ENCODE data around the gene PROZ.

PROZ gene

GRCh38 chr13:113178070-113178895, 19.8 kb downstream of the PROZ start:
- no peaks in the 10 kb centered on the region for H3K4me1 ChIP-seq (ENCODE audit: control insufficient read depth, insufficient read depth, low read length)
- CTCF ChIA-PET: interaction anchor here (0.6 to 0.9 kb wide), 2 partner anchors 19 to 42 kb away, joined by 4 to 5 read pairs; no protein-coding TSS in a partner anchor
- no peak overlapping the region for H3K27ac ChIP-seq (ENCODE audit: extremely low read depth, low read depth, low read length)
- no peaks in the 10 kb centered on the region for H3K9me3 ChIP-seq (ENCODE audit: control insufficient read depth, insufficient read depth, low read depth, low read length)
- POLR2A ChIA-PET: no interaction called here
- TF ChIP-seq ZNF580 (tag by site-specific recombination; IDR thresholded peaks at IDR 0.05): no peak
- no peak for TF ChIP-seq ZNF48 (tag by site-specific recombination; IDR thresholded peaks at IDR 0.05)
- TF ChIP-seq ZNF266 (tag by site-specific recombination; IDR thresholded peaks at IDR 0.05; ENCODE audit: low read depth): no peak
- no peak for TF ChIP-seq KLF9 (tag by site-specific recombination; IDR thresholded peaks at IDR 0.05; ENCODE audit: low read depth)
- no peak for TF ChIP-seq ZNF18 (tag by site-specific recombination; IDR thresholded peaks at IDR 0.05)
- no peak for TF ChIP-seq ZNF174 (tag by site-specific recombination; IDR thresholded peaks at IDR 0.05)
- no peak for TF ChIP-seq SP2 (tag by site-specific recombination; IDR thresholded peaks at IDR 0.05)
- no peak for TF ChIP-seq ZFHX2 (tag by site-specific recombination; conservative IDR thresholded peaks at IDR 0.05)
- no peak for TF ChIP-seq ZNF610 (tag by site-specific recombination; IDR thresholded peaks at IDR 0.05; ENCODE audit: borderline replicate concordance)
- no peak for TF ChIP-seq ZNF747 (tag by site-specific recombination; IDR thresholded peaks at IDR 0.05)
- no peak for TF ChIP-seq KLF1 (tag by site-specific recombination; IDR thresholded peaks at IDR 0.05)
- TF ChIP-seq, protein P1, sequence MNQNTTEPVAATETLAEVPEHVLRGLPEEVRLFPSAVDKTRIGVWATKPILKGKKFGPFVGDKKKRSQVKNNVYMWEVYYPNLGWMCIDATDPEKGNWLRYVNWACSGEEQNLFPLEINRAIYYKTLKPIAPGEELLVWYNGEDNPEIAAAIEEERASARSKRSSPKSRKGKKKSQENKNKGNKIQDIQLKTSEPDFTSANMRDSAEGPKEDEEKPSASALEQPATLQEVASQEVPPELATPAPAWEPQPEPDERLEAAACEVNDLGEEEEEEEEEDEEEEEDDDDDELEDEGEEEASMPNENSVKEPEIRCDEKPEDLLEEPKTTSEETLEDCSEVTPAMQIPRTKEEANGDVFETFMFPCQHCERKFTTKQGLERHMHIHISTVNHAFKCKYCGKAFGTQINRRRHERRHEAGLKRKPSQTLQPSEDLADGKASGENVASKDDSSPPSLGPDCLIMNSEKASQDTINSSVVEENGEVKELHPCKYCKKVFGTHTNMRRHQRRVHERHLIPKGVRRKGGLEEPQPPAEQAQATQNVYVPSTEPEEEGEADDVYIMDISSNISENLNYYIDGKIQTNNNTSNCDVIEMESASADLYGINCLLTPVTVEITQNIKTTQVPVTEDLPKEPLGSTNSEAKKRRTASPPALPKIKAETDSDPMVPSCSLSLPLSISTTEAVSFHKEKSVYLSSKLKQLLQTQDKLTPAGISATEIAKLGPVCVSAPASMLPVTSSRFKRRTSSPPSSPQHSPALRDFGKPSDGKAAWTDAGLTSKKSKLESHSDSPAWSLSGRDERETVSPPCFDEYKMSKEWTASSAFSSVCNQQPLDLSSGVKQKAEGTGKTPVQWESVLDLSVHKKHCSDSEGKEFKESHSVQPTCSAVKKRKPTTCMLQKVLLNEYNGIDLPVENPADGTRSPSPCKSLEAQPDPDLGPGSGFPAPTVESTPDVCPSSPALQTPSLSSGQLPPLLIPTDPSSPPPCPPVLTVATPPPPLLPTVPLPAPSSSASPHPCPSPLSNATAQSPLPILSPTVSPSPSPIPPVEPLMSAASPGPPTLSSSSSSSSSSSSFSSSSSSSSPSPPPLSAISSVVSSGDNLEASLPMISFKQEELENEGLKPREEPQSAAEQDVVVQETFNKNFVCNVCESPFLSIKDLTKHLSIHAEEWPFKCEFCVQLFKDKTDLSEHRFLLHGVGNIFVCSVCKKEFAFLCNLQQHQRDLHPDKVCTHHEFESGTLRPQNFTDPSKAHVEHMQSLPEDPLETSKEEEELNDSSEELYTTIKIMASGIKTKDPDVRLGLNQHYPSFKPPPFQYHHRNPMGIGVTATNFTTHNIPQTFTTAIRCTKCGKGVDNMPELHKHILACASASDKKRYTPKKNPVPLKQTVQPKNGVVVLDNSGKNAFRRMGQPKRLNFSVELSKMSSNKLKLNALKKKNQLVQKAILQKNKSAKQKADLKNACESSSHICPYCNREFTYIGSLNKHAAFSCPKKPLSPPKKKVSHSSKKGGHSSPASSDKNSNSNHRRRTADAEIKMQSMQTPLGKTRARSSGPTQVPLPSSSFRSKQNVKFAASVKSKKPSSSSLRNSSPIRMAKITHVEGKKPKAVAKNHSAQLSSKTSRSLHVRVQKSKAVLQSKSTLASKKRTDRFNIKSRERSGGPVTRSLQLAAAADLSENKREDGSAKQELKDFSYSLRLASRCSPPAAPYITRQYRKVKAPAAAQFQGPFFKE (tag by site-specific recombination; IDR thresholded peaks at IDR 0.05; ENCODE audit: borderline replicate concordance): no peak
- TF ChIP-seq ZNF645 (tag by site-specific recombination; IDR thresholded peaks at IDR 0.05): no peak
- TF ChIP-seq OSR2 (tag by site-specific recombination; IDR thresholded peaks at IDR 0.05): no peak
- no peak overlapping the region for H3K4me3 ChIP-seq (ENCODE audit: low read depth, low read length)
- H3K36me3 ChIP-seq (ENCODE audit: control insufficient read depth in 2 of 2, insufficient read depth in 1 of 2, low read length in 2 of 2): peaks cover 4 to 77% of the 10 kb centered on the region in 2 experiments; a peak in 2 of 3 replicates

- no peak overlapping the region for H3K4me3 ChIP-seq (ENCODE audit: low read depth, low read length)
- POLR2A ChIA-PET: no interaction called here
- peaks cover 4 to 80% of the 10 kb centered on the region in 2 experiments; a peak in 2 of 3 replicates for H3K36me3 ChIP-seq (ENCODE audit: control insufficient read depth in 2 of 2, insufficient read depth in 1 of 2, low read length in 2 of 2)
- no peaks in the 10 kb centered on the region for H3K4me1 ChIP-seq (ENCODE audit: control insufficient read depth, insufficient read depth, low read length)
- CTCF ChIA-PET: interaction anchor here (0.6 to 0.9 kb wide), 2 partner anchors 18 to 41 kb away, joined by 4 to 5 read pairs; no protein-coding TSS in a partner anchor
- no peaks in the 10 kb centered on the region for H3K9me3 ChIP-seq (ENCODE audit: control insufficient read depth, insufficient read depth, low read depth, low read length)
- TF ChIP-seq ZNF24 (tag by site-specific recombination; IDR thresholded peaks at IDR 0.05) (no peak), FEZF1 (tag by site-specific recombination; IDR thresholded peaks at IDR 0.05) (no peak), ZNF391 (tag by site-specific recombination; IDR thresholded peaks at IDR 0.05; ENCODE audit: borderline replicate concordance, low read depth) (no peak), ZNF354C (tag by site-specific recombination; IDR thresholded peaks at IDR 0.05; ENCODE audit: borderline replicate concordance, low read depth) (no peak), OSR2 (tag by site-specific recombination; IDR thresholded peaks at IDR 0.05) (no peak), ZNF146 (tag by site-specific recombination; IDR thresholded peaks at IDR 0.05) (no peak), ZFP3 (tag by site-specific recombination; IDR thresholded peaks at IDR 0.05; ENCODE audit: low read depth) (no peak), ZNF658 (tag by site-specific recombination; IDR thresholded peaks at IDR 0.05) (no peak), SETDB1 (IDR thresholded peaks at IDR 0.05; ENCODE audit: insufficient read length, low read length) (no peak), ZNF580 (tag by site-specific recombination; IDR thresholded peaks at IDR 0.05) (no peak), KLF9 (tag by site-specific recombination; IDR thresholded peaks at IDR 0.05; ENCODE audit: low read depth) (no peak)
- TF ChIP-seq, protein P2, sequence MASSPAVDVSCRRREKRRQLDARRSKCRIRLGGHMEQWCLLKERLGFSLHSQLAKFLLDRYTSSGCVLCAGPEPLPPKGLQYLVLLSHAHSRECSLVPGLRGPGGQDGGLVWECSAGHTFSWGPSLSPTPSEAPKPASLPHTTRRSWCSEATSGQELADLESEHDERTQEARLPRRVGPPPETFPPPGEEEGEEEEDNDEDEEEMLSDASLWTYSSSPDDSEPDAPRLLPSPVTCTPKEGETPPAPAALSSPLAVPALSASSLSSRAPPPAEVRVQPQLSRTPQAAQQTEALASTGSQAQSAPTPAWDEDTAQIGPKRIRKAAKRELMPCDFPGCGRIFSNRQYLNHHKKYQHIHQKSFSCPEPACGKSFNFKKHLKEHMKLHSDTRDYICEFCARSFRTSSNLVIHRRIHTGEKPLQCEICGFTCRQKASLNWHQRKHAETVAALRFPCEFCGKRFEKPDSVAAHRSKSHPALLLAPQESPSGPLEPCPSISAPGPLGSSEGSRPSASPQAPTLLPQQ (tag by site-specific recombination; IDR thresholded peaks at IDR 0.05): no peak
- no peak overlapping the region for H3K27ac ChIP-seq (ENCODE audit: extremely low read depth, low read depth, low read length)
These were observed 20.4 kb downstream of the PROZ start for GRCh38 chr13:113178896-113179167.
